Mesenchymal stem cell (in vitro differentiated cells and primary cell): ENCODE measurements around the gene SPATA32.

Experiments used
- DNase-seq: peaks from one replicate; pipeline ENCODE4 v3.0.0-alpha.2; 2013
- H2AFZ ChIP-seq: one replicate; pipeline ENCODE4 v1.6.1; 2013; ENCODE audit warnings: low read depth, mild to moderate bottlenecking, control low read depth, inconsistent platforms, low read length, moderate library complexity
- H2AK5ac ChIP-seq: 2 replicates; pipeline ENCODE4 v1.6.1; 2013; ENCODE audit warnings: low read length, moderate library complexity, mild to moderate bottlenecking, inconsistent platforms; ENCODE audit not compliant: severe bottlenecking
- H2BK120ac ChIP-seq: one replicate; pipeline ENCODE4 v1.6.1; 2013; ENCODE audit warnings: low read depth, mild to moderate bottlenecking, inconsistent platforms, low read length, moderate library complexity
- H2BK12ac ChIP-seq, 2 experiments: one replicate each; pipeline ENCODE4 v1.6.1; 2013; ENCODE audit warnings: inconsistent platforms in 2 of 2, low read length in 2 of 2, mild to moderate bottlenecking in 2 of 2, moderate library complexity in 2 of 2, control low read depth in 1 of 2
- H2BK15ac ChIP-seq: one replicate; pipeline ENCODE4 v1.6.1; 2013; ENCODE audit warnings: mild to moderate bottlenecking, low read depth, inconsistent platforms; ENCODE audit not compliant: poor library complexity, severe bottlenecking
- H2BK5ac ChIP-seq: 2 replicates; pipeline ENCODE4 v1.6.1; 2013; ENCODE audit warnings: low read depth, mild to moderate bottlenecking, low read length, control low read depth, inconsistent platforms; ENCODE audit not compliant: poor library complexity, severe bottlenecking
- H3K14ac ChIP-seq, 2 experiments: one replicate each; pipeline ENCODE4 v1.6.1; 2013; ENCODE audit warnings: inconsistent platforms in 2 of 2, low read length in 2 of 2, control low read depth in 1 of 2, mild to moderate bottlenecking in 1 of 2, moderate library complexity in 1 of 2
- H3K18ac ChIP-seq, 2 experiments: one replicate each; pipeline ENCODE4 v1.6.1; 2013; ENCODE audit warnings: inconsistent platforms in 2 of 2, low read length in 2 of 2, control low read depth in 1 of 2, low read depth in 1 of 2, mild to moderate bottlenecking in 1 of 2
- H3K23ac ChIP-seq, 2 experiments: one replicate each; pipeline ENCODE4 v1.6.1; 2013; ENCODE audit warnings: inconsistent platforms in 2 of 2, low read length in 2 of 2, mild to moderate bottlenecking in 2 of 2, moderate library complexity in 2 of 2, control low read depth in 1 of 2
- H3K27ac ChIP-seq: 2 replicates; pipeline ENCODE4 v1.5.1; 2013; ENCODE audit warnings: mild to moderate bottlenecking, moderate library complexity, low read length, control low read depth, inconsistent platforms; ENCODE audit not compliant: poor library complexity, severe bottlenecking
- H3K27me3 ChIP-seq, 2 experiments: 2 replicates each; pipeline versions ENCODE4 v1.6.1 to v1.7.0; 2013; ENCODE audit warnings: low read length in 2 of 2, mild to moderate bottlenecking in 2 of 2, moderate library complexity in 2 of 2, control low read depth in 1 of 2, inconsistent platforms in 1 of 2; ENCODE audit not compliant: control insufficient read depth in 1 of 2, insufficient read depth in 1 of 2
- H3K36me3 ChIP-seq, 2 experiments: 2 replicates each; pipeline versions ENCODE4 v1.6.1 to v1.7.0; 2013; ENCODE audit warnings: low read length in 2 of 2, control low read depth in 1 of 2, inconsistent platforms in 1 of 2, low read depth in 1 of 2, mild to moderate bottlenecking in 1 of 2; ENCODE audit not compliant: insufficient read depth in 2 of 2, control insufficient read depth in 1 of 2
- H3K4ac ChIP-seq, 2 experiments: one replicate each; pipeline ENCODE4 v1.6.1; 2013; ENCODE audit warnings: inconsistent platforms in 2 of 2, low read length in 2 of 2, mild to moderate bottlenecking in 2 of 2, moderate library complexity in 2 of 2, control low read depth in 1 of 2, low read depth in 1 of 2
- H3K4me1 ChIP-seq: 2 replicates; pipeline ENCODE4 v1.6.1; 2013; ENCODE audit warnings: low read depth, low read length, control low read depth; ENCODE audit not compliant: control insufficient read depth, insufficient read depth
- H3K4me2 ChIP-seq: 2 replicates; pipeline ENCODE4 v1.6.1; 2013; ENCODE audit warnings: low read length, mild to moderate bottlenecking, inconsistent platforms; ENCODE audit not compliant: poor library complexity, severe bottlenecking
- H3K4me3 ChIP-seq, 2 experiments: 2 replicates each; pipeline versions ENCODE4 v1.5.1 to v1.7.0; 2013; ENCODE audit warnings: low read length in 2 of 2, mild to moderate bottlenecking in 2 of 2, control low read depth in 1 of 2, low read depth in 1 of 2; ENCODE audit not compliant: insufficient read depth in 1 of 2
- H3K79me1 ChIP-seq: replicated peaks from 2 replicates; pipeline ENCODE4 v1.6.1; 2013; ENCODE audit warnings: mild to moderate bottlenecking, control low read depth, low read length, inconsistent platforms; ENCODE audit not compliant: poor library complexity, severe bottlenecking
- H3K9ac ChIP-seq: 2 replicates; pipeline ENCODE4 v1.7.0; 2013; ENCODE audit warnings: mild to moderate bottlenecking, low read length, moderate library complexity
- H3K9me3 ChIP-seq: 2 replicates; pipeline ENCODE4 v1.7.0; 2013; ENCODE audit warnings: mild to moderate bottlenecking, low read length; ENCODE audit not compliant: control insufficient read depth
- H4K8ac ChIP-seq: one replicate; pipeline ENCODE4 v1.6.1; 2013; ENCODE audit warnings: inconsistent platforms, mild to moderate bottlenecking, low read length, moderate library complexity
- H4K91ac ChIP-seq: one replicate; pipeline ENCODE4 v1.6.1; 2013; ENCODE audit warnings: mild to moderate bottlenecking, low read length, inconsistent platforms
- WGBS: methylation state at CpG from one replicate; pipeline ENCODE4 v1.1.7; 2013; ENCODE audit warnings: mixed read lengths; 5-methylcytosine and 5-hydroxymethylcytosine counted together

Gene SPATA32

DNA sequence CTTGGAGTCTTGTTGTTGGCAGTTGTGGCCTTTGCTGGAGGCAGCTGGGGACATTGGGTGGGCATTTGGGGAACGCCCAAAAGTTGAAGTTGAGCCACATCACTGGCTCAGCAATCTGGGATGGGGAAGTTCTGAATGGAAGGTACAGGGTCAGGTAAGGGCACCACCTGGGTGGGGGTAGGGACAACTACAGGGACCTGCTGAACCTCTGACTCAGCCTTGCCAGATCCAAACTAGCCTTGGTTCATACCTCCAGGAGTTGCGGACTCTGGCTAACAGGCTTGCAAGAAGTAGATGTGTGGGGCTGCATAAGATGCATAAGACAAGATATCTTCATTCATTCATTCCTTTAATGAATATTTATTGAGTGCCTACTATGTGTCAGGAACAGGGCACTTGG, 24.2 kb downstream of the SPATA32 start:
- Histone ChIP-seq H3K79me1 (no peaks in the 10 kb centered on the region), H3K9ac (no peak overlapping the region), H4K91ac (no peak overlapping the region), H2AK5ac (no peak overlapping the region), H3K4me2 (no peak overlapping the region), H3K23ac (no peak overlapping the region), H4K8ac (no peak overlapping the region), H2AFZ (no peak overlapping the region), H3K9me3 (no peaks in the 10 kb centered on the region), H2BK12ac (no peak overlapping the region), H3K4me1 (peaks cover 16% of the 10 kb centered on the region), H2BK15ac (no peak overlapping the region), H2BK5ac (no peak overlapping the region), H3K27ac (no peak overlapping the region), H3K4me3 (no peak overlapping the region), H2BK120ac (no peak overlapping the region), H3K14ac (no peak overlapping the region), H3K27me3 (peaks cover 5 to 12% of the 10 kb centered on the region in 2 experiments), H3K18ac (no peak overlapping the region), H3K36me3 (peaks cover 0 to 16% of the 10 kb centered on the region in 2 experiments), H3K4ac (no peak overlapping the region)
- 100% methylated on average over 1 of the region's 2 CpGs for WGBS
- no peak for DNase-seq

DNA sequence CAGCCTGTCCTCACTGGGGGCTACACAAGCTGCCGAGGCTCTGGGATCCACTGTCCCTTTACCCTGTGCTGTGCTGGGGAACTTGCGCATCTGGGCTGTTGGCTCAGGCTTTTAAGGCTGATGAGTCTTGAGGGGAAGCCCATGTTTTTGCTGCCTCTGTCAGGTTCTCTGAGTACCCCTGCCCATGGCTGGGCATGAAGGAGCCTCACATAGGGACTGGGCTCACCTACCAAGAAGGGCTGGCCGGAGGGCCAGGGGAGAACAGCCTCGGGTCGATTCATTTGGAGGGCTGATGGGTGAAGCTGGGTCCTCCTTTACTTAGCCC, 25.6 kb downstream of the SPATA32 start:
- no peak overlapping the region for H2BK15ac ChIP-seq
- no peak overlapping the region for H2AK5ac ChIP-seq
- H2BK5ac ChIP-seq = no peak overlapping the region
- 75% methylated on average over 5 of the region's 5 CpGs for WGBS
- H3K79me1 ChIP-seq = no peaks in the 10 kb centered on the region
- H2BK12ac ChIP-seq = no peak overlapping the region
- no peak overlapping the region for H3K4ac ChIP-seq
- peaks cover 9% of the 10 kb centered on the region for H3K4me1 ChIP-seq
- H2AFZ ChIP-seq = no peak overlapping the region
- H3K9me3 ChIP-seq = no peaks in the 10 kb centered on the region
- DNase-seq = no peak
- no peak overlapping the region for H4K91ac ChIP-seq
- no peak overlapping the region for H4K8ac ChIP-seq
- no peak overlapping the region for H3K14ac ChIP-seq
- H2BK120ac ChIP-seq = no peak overlapping the region
- no peak overlapping the region for H3K4me3 ChIP-seq
- H3K27ac ChIP-seq = no peak overlapping the region
- H3K9ac ChIP-seq = no peak overlapping the region
- H3K27me3 ChIP-seq = peaks cover 2 to 11% of the 10 kb centered on the region in 2 experiments
- H3K36me3 ChIP-seq = peaks cover 0 to 11% of the 10 kb centered on the region in 2 experiments
- no peak overlapping the region for H3K4me2 ChIP-seq
- no peak overlapping the region for H3K23ac ChIP-seq
- H3K18ac ChIP-seq = no peak overlapping the region

DNA sequence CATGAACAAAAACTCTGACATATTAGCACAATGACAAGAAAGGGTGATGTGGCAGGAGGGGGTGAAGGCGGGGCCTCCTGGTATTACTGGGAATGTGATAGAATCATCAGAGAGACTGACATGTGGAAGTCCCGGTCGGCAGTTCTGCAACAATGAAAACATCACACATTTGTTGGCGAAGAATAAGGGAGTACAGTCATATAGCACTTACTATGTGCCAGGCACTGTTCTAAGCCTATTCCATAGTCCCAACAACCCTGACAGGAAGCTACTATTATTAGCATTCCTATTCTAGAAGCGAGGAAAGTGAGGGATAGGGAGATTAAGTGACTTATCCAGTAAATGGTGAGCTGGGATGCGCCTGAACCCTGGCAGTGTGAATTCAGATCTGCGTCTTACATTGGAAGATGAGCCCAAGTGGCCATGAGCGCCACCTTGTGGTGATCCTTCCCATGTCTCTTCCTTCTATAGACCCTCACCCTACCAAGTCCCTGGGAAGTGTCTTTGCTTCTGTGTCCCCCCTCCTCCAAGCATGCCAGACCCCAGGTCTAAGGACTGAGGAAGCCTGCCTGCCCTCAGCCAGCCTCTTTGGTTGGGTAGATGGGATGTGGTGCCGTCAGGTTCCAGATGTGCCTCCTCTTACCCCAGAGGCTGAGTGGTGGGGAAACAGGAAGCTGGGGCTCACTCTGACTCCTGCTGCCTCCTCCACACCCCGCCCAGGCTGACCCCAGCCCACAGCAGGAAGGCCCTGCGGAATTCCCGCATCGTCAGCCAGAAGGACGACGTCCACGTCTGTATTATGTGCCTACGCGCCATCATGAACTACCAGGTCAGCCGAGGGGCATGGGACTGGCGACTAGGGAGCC, 26.2 kb downstream of the SPATA32 start:
- Histone ChIP-seq H3K27me3 (peaks cover 2 to 5% of the 10 kb centered on the region in 2 experiments), H2AFZ (no peak overlapping the region), H3K4ac (no peak overlapping the region), H3K27ac (no peak overlapping the region), H4K8ac (no peak overlapping the region), H4K91ac (no peak overlapping the region), H2BK15ac (no peak overlapping the region), H3K9ac (no peak overlapping the region), H2BK5ac (no peak overlapping the region), H3K14ac (no peak overlapping the region), H2AK5ac (no peak overlapping the region), H3K4me3 (no peak overlapping the region), H3K4me2 (no peak overlapping the region), H3K23ac (no peak overlapping the region), H2BK12ac (no peak overlapping the region), H3K9me3 (no peaks in the 10 kb centered on the region), H3K4me1 (peaks cover 9% of the 10 kb centered on the region), H3K18ac (no peak overlapping the region), H2BK120ac (no peak overlapping the region), H3K36me3 (peaks cover 0 to 11% of the 10 kb centered on the region in 2 experiments), H3K79me1 (no peaks in the 10 kb centered on the region)
- DNase-seq = peak; percentile 73
- WGBS = 48% methylated on average over 19 of the region's 20 CpGs

DNA sequence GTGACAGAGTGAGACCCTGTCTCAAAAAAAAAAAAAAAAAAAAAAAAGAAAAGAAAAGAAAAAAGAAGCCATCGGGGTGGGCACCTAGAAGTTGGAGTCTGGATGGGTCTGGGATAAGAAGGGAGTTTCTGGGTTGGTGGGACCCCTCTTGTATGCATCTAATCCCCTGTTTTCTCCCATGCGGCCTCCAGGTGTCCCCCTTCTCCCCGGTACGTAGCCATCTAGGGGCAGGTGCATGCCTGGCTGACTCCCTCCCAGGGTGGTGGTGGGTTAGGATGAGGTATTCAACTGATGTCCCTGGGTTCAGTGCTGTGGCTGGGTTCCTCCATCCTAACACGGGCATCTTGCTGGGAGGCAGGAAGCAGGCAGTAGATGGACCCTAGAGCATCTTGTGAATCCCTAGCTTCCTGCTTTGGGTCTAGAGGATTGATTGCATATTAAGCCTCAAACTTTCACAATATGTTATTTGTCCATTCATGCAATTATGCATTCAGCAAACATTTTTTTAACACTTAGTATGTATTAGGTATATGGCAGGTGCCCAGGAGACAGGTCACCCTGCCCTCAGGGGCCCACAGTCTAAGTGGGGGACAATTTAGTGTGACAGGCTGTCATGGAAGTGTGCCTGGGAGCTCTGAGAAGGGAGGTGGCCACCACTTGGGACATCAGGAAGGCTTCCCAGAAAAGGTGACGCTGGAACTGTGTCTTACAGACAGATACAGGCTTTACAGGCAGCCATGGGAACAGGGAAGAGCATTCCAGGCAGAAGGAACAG, 27.1 kb downstream of the SPATA32 start:
- no peak overlapping the region for H3K18ac ChIP-seq

More for the DNA sequence above, 27.1 kb downstream of the SPATA32 start:
- Histone ChIP-seq H3K4me2 (no peak overlapping the region), H3K79me1 (no peaks in the 10 kb centered on the region), H3K23ac (no peak overlapping the region), H2AK5ac (no peak overlapping the region), H3K4me3 (no peak overlapping the region), H3K27me3 (peaks cover 0 to 2% of the 10 kb centered on the region in 2 experiments), H3K9ac (no peak overlapping the region), H3K14ac (no peak overlapping the region), H2BK15ac (no peak overlapping the region), H3K4me1 (peaks cover 14% of the 10 kb centered on the region), H4K91ac (no peak overlapping the region), H3K4ac (no peak overlapping the region), H4K8ac (no peak overlapping the region), H3K9me3 (no peaks in the 10 kb centered on the region), H3K27ac (no peak overlapping the region), H2BK12ac (no peak overlapping the region), H2BK5ac (no peak overlapping the region), H3K36me3 (peaks cover 0 to 11% of the 10 kb centered on the region in 2 experiments), H2BK120ac (no peak overlapping the region), H2AFZ (no peak overlapping the region)
- DNase-seq = no peak
- WGBS = 22% methylated on average over 5 of the region's 6 CpGs
